Upper lobe of left lung (tissue), 4 donors: Measurements from ENCODE around the gene PDGFC.

Experiments used
- EP300 ChIP-seq, 4 donors: sonication (generic); formaldehyde crosslinking; IDR thresholded peaks; one replicate each; pipeline ENCODE4 v1.5.1; 2017; ENCODE audit warnings: antibody characterized with exemption in 4 of 4, control low read depth in 2 of 4
- POLR2A ChIP-seq, 4 donors: fragments of 450-650 bp; IDR thresholded peaks; one replicate each; pipeline ENCODE4 v1.5.1; 2016 to 2017; ENCODE audit warnings: antibody characterized with exemption in 4 of 4, mild to moderate bottlenecking in 2 of 4
- TF ChIP-seq, protein P1 (sequence below), 6 experiments: fragments of 450-650 bp in 4 of 6; fragments of 200-600 bp in 2 of 6; sonication (generic) in 2 of 6; IDR thresholded peaks; one replicate each; pipeline ENCODE4 v1.5.1; 2016 to 2019; ENCODE audit warnings: antibody characterized with exemption in 6 of 6

DNA sequence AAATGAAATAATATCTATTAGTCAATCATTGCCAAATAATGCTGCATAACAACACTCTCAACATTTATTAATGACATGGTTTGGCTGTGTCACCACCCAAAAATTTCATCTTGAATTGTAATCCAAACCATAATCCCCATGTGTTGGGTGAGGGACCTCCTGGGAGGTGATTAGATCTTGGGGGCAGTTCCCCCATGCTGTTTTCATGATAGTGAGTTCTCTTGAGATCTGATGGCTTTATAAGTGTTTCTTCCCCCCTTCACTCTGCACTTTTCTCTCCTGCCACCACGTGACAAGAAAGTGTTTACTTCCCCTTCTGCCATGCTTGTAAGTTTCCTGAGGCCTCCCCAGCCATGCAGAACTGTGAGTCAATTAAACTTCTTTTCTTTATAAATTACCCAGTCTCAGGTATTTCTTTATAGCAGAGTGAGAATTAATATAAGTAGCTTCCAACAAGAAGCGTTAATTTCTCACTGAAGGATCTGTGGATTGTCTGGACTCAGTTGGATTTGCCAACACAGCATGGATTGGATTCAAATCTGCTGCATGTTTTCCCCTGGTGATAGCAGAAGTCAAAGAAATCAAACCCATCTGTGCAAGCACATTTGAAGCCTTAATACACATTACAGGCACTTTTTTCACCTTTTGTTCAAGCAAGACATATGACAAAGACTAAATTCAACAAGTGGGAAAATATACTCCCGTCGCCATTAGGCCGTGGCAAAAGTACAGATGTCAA is 216.6 kb downstream of the PDGFC start:
- TF ChIP-seq, protein P1, sequence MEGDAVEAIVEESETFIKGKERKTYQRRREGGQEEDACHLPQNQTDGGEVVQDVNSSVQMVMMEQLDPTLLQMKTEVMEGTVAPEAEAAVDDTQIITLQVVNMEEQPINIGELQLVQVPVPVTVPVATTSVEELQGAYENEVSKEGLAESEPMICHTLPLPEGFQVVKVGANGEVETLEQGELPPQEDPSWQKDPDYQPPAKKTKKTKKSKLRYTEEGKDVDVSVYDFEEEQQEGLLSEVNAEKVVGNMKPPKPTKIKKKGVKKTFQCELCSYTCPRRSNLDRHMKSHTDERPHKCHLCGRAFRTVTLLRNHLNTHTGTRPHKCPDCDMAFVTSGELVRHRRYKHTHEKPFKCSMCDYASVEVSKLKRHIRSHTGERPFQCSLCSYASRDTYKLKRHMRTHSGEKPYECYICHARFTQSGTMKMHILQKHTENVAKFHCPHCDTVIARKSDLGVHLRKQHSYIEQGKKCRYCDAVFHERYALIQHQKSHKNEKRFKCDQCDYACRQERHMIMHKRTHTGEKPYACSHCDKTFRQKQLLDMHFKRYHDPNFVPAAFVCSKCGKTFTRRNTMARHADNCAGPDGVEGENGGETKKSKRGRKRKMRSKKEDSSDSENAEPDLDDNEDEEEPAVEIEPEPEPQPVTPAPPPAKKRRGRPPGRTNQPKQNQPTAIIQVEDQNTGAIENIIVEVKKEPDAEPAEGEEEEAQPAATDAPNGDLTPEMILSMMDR (IDR thresholded peaks at IDR 0.05) = no peak
- TF ChIP-seq POLR2A (IDR thresholded peaks at IDR 0.05) = no peak
- no peak for TF ChIP-seq EP300 (IDR thresholded peaks at IDR 0.05)
